Endothelial cell of umbilical vein (primary cell): ENCODE results near the gene GRB14.

Experiments
- EZH2 ChIP-seq: IDR thresholded peaks from 2 replicates; pipeline ENCODE4 v1.6.1; 2012; ENCODE audit warnings: borderline replicate concordance, low read depth, mild to moderate bottlenecking, moderate library complexity, low read length, inconsistent platforms; ENCODE audit not compliant: severe bottlenecking
- MYC ChIP-seq: IDR thresholded peaks from one replicate; pipeline ENCODE4 v1.6.1; 2011; ENCODE audit warnings: mild to moderate bottlenecking, low read depth, low read length
- POLR2A ChIP-seq: IDR thresholded peaks from 2 replicates; pipeline ENCODE4 v1.6.1; 2012; ENCODE audit warnings: low read depth, mild to moderate bottlenecking, control low read depth, low read length
- TF ChIP-seq, protein P1 (sequence below), 2 donors: IDR thresholded peaks; 1 replicate in 1 of 2; 2 replicates in 1 of 2; pipeline ENCODE4 v1.5.1; 2011; ENCODE audit warnings: low read length in 2 of 2, mild to moderate bottlenecking in 2 of 2, moderate library complexity in 2 of 2, control low read depth in 1 of 2, inconsistent platforms in 1 of 2, low read depth in 1 of 2; ENCODE audit not compliant: insufficient read depth in 1 of 2; ENCODE audit errors: extremely low read depth in 1 of 2

DNA sequence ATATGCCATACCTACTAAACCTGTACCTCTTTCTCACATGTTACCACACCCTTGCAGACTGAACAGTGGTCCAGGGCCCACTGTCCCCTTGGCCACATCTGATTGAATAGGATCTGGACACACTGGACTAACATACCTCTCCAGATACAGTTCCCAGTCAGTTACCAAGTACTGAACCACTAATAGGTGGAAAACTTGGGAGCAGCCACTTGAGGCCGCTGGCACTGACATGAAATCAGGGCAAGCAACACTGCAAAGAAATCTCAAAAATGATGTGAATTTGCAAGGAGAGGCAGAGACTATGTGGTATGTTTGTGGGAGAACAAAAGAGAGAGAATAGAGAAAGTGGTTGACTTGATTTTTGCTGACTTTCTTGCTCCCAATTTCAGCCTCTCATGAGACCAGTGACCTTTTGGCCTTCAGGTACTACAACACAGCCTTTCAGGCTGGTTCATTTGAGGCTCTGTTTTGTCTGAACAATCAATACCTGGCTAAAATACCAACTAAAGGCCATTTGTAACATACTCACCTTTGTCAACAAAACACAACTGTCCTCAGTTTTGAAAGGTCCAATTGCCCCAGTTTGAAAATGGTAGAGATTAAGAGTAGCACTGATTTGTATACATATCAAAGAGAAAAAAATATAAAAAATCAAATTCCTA, 7.8 kb downstream of the GRB14 start:
- TF ChIP-seq, protein P1, sequence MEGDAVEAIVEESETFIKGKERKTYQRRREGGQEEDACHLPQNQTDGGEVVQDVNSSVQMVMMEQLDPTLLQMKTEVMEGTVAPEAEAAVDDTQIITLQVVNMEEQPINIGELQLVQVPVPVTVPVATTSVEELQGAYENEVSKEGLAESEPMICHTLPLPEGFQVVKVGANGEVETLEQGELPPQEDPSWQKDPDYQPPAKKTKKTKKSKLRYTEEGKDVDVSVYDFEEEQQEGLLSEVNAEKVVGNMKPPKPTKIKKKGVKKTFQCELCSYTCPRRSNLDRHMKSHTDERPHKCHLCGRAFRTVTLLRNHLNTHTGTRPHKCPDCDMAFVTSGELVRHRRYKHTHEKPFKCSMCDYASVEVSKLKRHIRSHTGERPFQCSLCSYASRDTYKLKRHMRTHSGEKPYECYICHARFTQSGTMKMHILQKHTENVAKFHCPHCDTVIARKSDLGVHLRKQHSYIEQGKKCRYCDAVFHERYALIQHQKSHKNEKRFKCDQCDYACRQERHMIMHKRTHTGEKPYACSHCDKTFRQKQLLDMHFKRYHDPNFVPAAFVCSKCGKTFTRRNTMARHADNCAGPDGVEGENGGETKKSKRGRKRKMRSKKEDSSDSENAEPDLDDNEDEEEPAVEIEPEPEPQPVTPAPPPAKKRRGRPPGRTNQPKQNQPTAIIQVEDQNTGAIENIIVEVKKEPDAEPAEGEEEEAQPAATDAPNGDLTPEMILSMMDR (IDR thresholded peaks at IDR 0.05; ENCODE audit: extremely low read depth in 1 of 2, insufficient read depth in 1 of 2, low read depth in 1 of 2, low read length in 2 of 2), result no peak
- TF ChIP-seq POLR2A (no peak), MYC (no peak), EZH2 (no peak)
